SKM-1 (cell line): ENCODE results near the gene TWIST2.

Source experiments
- DNase-seq: peaks from one replicate; lab custom pipeline; 2025; ENCODE audit not compliant: unreplicated experiment; lab: John Stamatoyannopoulos, UW

Gene TWIST2

DNA sequence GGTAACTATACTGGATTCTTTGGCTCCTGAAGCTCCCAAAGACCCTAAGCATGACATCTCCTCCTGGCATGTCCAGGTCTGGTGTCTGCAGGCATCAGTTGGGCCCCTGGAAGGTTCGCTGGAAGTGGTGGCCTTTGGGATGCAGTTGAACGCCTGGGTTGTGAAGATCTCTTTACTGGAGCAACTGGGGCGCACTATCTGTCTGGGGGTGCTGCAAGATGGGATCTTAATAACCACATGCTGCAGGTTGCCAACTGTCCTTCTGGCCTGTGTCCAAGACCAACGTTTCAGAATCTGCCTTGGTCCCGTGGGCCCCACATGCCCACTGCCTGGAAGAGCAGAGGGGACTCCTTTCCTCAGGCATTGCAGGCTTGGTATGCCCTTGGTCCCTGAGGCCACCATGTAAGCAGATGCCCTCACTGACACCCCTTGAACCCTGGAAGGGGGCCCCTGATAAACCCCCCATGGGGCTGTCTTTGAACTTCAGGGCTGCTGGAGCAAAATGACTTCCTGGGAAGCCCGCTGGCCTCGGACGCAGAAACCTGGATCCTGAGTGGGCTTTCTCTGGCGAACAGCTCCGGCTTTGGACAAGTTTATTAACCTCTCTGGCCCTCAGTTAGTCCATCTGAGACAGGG lies 101.9 kb downstream of the TWIST2 start:
- DNase-seq: no peak

DNA sequence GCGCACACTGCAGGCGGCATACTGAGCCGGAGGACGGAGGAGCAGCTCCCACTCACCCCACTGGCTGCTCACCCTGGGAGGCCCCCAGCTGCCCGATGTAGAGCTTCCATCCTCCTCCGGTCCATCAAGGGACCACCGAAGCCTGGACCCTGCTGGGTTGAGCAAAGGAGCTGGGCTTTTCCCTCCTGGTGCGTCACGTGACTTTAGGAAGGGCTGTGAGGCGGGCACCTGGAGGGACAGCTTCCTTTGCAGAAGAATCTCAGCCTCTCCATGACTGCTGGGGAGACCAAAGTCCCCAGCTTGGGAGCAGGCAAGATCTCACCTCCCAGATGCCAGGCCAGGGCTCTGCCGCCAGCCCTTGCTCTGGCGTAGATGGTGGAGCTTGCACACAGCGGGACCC lies 102.7 kb downstream of the TWIST2 start:
- DNase-seq: no peak

- no peak for DNase-seq
Observed at GRCh38 chr2:238952261-238952919, 104.5 kb downstream of the TWIST2 start.

- DNase-seq: no peak
Observed at GRCh38 chr2:238954841-238955591, 107.1 kb downstream of the TWIST2 start.

DNA sequence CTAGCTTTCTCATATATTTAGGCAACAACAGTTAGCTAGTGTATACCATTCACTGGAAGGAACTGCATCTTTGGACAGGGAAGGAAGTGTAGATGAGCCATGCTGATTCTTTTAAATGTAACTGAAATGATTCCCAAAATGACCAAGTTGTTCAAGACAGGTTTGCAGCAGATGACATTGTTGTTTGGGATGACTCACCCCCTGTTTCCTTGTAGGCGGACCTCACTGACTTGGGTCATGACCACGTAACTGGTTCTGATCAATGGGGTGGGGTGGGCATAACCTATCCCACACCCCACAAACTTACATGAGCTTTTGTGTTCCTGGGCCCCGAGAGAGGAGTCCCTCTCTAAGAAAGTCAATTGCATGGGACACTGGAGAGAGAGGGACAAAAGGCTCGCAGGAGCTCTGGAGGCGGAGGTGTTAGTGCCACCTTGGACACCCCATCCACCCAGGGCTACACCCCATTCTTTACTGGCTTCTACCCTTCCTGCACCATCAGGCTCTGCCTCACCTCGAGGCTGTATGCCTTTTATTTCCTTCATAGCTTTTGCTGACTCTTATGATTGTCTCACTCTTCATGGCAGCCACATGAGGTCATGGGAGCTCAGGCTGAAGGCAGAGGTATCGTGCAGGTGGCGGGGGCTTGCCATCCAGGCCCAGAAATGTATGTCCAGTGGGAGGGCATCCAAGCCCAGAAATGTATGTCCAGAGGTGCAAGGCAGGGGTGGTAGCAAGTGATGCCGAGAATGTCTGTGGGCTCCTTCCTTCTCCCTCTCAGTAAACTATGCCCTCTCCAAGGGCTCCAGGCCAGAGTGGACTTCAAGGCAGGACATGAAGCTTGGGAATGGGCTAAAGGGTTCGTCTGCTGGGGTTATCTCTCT lies 108.0 kb downstream of the TWIST2 start:
- no peak for DNase-seq

DNA sequence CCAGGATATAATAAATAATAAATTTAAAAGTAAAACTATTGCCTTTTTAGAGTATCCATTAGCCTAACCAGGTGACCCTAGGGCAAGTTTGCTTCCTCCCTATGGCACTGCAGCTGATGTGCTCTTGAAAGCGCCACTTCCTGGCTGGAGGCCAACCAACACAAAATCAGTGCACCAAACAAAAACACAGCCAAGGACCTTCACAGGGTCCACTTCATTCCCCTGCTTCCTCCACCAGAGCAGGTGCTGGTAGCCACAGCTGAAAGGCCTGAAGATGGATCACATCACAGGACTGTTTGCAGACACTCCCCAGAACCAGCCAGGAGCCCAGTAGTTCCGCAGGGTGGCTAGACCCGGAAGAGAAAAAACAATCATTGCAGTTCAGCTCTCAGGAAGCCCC lies 108.8 kb downstream of the TWIST2 start:
- DNase-seq: no peak
